ENCODE results near the gene BBS9.

The BBS9 gene

GRCh38 chr7:33539198-33539597 lies 409.8 kb downstream of the BBS9 start:
- H3K27ac ChIP-seq (ENCODE audit: low read length) = no peak overlapping the region
- H3K9me3 ChIP-seq (ENCODE audit: control insufficient read depth in 2 of 2, low read length in 2 of 2) = no peaks in the 10 kb centered on the region
- peaks cover 5% of the 10 kb centered on the region for H3K4me1 ChIP-seq (ENCODE audit: control insufficient read depth, insufficient read depth, low read length)
- H3K27me3 ChIP-seq (ENCODE audit: control insufficient read depth in 1 of 2, insufficient read depth in 2 of 2, low read length in 2 of 2) = no peaks in the 10 kb centered on the region
- no peak overlapping the region for H3K9ac ChIP-seq (ENCODE audit: low read length in 2 of 2)
- no peaks in the 10 kb centered on the region for H3K36me3 ChIP-seq (ENCODE audit: control insufficient read depth in 2 of 2, insufficient read depth in 2 of 2, low read length in 2 of 2)
- H3K4me3 ChIP-seq (ENCODE audit: low read length in 2 of 2) = no peak overlapping the region

GRCh38 chr7:33539659-33540400 lies 410.5 kb downstream of the BBS9 start:
- no peak overlapping the region for H3K27ac ChIP-seq (ENCODE audit: low read length)
- no peaks in the 10 kb centered on the region for H3K36me3 ChIP-seq (ENCODE audit: control insufficient read depth in 2 of 2, insufficient read depth in 2 of 2, low read length in 2 of 2)
- no peak overlapping the region for H3K9ac ChIP-seq (ENCODE audit: low read length in 2 of 2)
- no peaks in the 10 kb centered on the region for H3K9me3 ChIP-seq (ENCODE audit: control insufficient read depth in 2 of 2, low read length in 2 of 2)
- no peak overlapping the region for H3K4me3 ChIP-seq (ENCODE audit: low read length in 2 of 2)
- no peaks in the 10 kb centered on the region for H3K27me3 ChIP-seq (ENCODE audit: control insufficient read depth in 1 of 2, insufficient read depth in 2 of 2, low read length in 2 of 2)
- H3K4me1 ChIP-seq (ENCODE audit: control insufficient read depth, insufficient read depth, low read length) = peaks cover 2% of the 10 kb centered on the region

GRCh38 chr7:33547880-33548279 lies 418.5 kb downstream of the BBS9 start:
- Histone ChIP-seq H3K36me3 (ENCODE audit: control insufficient read depth in 2 of 2, insufficient read depth in 2 of 2, low read length in 2 of 2) (no peaks in the 10 kb centered on the region), H3K27me3 (ENCODE audit: control insufficient read depth in 1 of 2, insufficient read depth in 2 of 2, low read length in 2 of 2) (no peaks in the 10 kb centered on the region)

GRCh38 chr7:33550363-33550762 lies 421.0 kb downstream of the BBS9 start:
- H3K36me3 ChIP-seq (ENCODE audit: control insufficient read depth in 2 of 2, insufficient read depth in 2 of 2, low read length in 2 of 2) = no peaks in the 10 kb centered on the region
- no peaks in the 10 kb centered on the region for H3K9me3 ChIP-seq (ENCODE audit: control insufficient read depth in 2 of 2, low read length in 2 of 2)
- no peak overlapping the region for H3K27ac ChIP-seq (ENCODE audit: low read length)
- no peak overlapping the region for H3K9ac ChIP-seq (ENCODE audit: low read length in 2 of 2)
- no peaks in the 10 kb centered on the region for H3K27me3 ChIP-seq (ENCODE audit: control insufficient read depth in 1 of 2, insufficient read depth in 2 of 2, low read length in 2 of 2)
- no peak overlapping the region for H3K4me3 ChIP-seq (ENCODE audit: low read length in 2 of 2)
- no peaks in the 10 kb centered on the region for H3K4me1 ChIP-seq (ENCODE audit: control insufficient read depth, insufficient read depth, low read length)

More at GRCh38 chr7:33547880-33548279, 418.5 kb downstream of the BBS9 start:
- Histone ChIP-seq H3K27ac (ENCODE audit: low read length) (no peak overlapping the region), H3K4me3 (ENCODE audit: low read length in 2 of 2) (no peak overlapping the region), H3K9ac (ENCODE audit: low read length in 2 of 2) (no peak overlapping the region), H3K4me1 (ENCODE audit: control insufficient read depth, insufficient read depth, low read length) (no peaks in the 10 kb centered on the region), H3K9me3 (ENCODE audit: control insufficient read depth in 2 of 2, low read length in 2 of 2) (no peaks in the 10 kb centered on the region)

- H3K9me3 ChIP-seq (ENCODE audit: control insufficient read depth in 2 of 2, low read length in 2 of 2) = no peaks in the 10 kb centered on the region
- H3K4me1 ChIP-seq (ENCODE audit: control insufficient read depth, insufficient read depth, low read length) = no peaks in the 10 kb centered on the region
- H3K27me3 ChIP-seq (ENCODE audit: control insufficient read depth in 1 of 2, insufficient read depth in 2 of 2, low read length in 2 of 2) = no peaks in the 10 kb centered on the region
- H3K4me3 ChIP-seq (ENCODE audit: low read length in 2 of 2) = no peak overlapping the region
- H3K9ac ChIP-seq (ENCODE audit: low read length in 2 of 2) = no peak overlapping the region
- H3K36me3 ChIP-seq (ENCODE audit: control insufficient read depth in 2 of 2, insufficient read depth in 2 of 2, low read length in 2 of 2) = no peaks in the 10 kb centered on the region
- H3K27ac ChIP-seq (ENCODE audit: low read length) = no peak overlapping the region
Observed at GRCh38 chr7:33550979-33551378, 421.6 kb downstream of the BBS9 start.

- Histone ChIP-seq H3K9me3 (ENCODE audit: control insufficient read depth in 2 of 2, low read length in 2 of 2) (no peaks in the 10 kb centered on the region), H3K4me3 (ENCODE audit: low read length in 2 of 2) (no peak overlapping the region), H3K36me3 (ENCODE audit: control insufficient read depth in 2 of 2, insufficient read depth in 2 of 2, low read length in 2 of 2) (no peaks in the 10 kb centered on the region), H3K9ac (ENCODE audit: low read length in 2 of 2) (no peak overlapping the region), H3K27ac (ENCODE audit: low read length) (no peak overlapping the region), H3K4me1 (ENCODE audit: control insufficient read depth, insufficient read depth, low read length) (no peaks in the 10 kb centered on the region), H3K27me3 (ENCODE audit: control insufficient read depth in 1 of 2, insufficient read depth in 2 of 2, low read length in 2 of 2) (no peaks in the 10 kb centered on the region)
Observed at GRCh38 chr7:33554046-33554445, 424.7 kb downstream of the BBS9 start.

GRCh38 chr7:33554576-33554975 lies 425.2 kb downstream of the BBS9 start:
- Histone ChIP-seq H3K27ac (ENCODE audit: low read length) (no peak overlapping the region), H3K9ac (ENCODE audit: low read length in 2 of 2) (no peak overlapping the region), H3K4me1 (ENCODE audit: control insufficient read depth, insufficient read depth, low read length) (no peaks in the 10 kb centered on the region), H3K4me3 (ENCODE audit: low read length in 2 of 2) (no peak overlapping the region), H3K27me3 (ENCODE audit: control insufficient read depth in 1 of 2, insufficient read depth in 2 of 2, low read length in 2 of 2) (no peaks in the 10 kb centered on the region), H3K9me3 (ENCODE audit: control insufficient read depth in 2 of 2, low read length in 2 of 2) (no peaks in the 10 kb centered on the region), H3K36me3 (ENCODE audit: control insufficient read depth in 2 of 2, insufficient read depth in 2 of 2, low read length in 2 of 2) (no peaks in the 10 kb centered on the region)

GRCh38 chr7:33556472-33556871 lies 427.1 kb downstream of the BBS9 start:
- no peaks in the 10 kb centered on the region for H3K36me3 ChIP-seq (ENCODE audit: control insufficient read depth in 2 of 2, insufficient read depth in 2 of 2, low read length in 2 of 2)
- no peak overlapping the region for H3K27ac ChIP-seq (ENCODE audit: low read length)
- H3K27me3 ChIP-seq (ENCODE audit: control insufficient read depth in 1 of 2, insufficient read depth in 2 of 2, low read length in 2 of 2) = no peaks in the 10 kb centered on the region
- H3K4me1 ChIP-seq (ENCODE audit: control insufficient read depth, insufficient read depth, low read length) = no peaks in the 10 kb centered on the region
- H3K9ac ChIP-seq (ENCODE audit: low read length in 2 of 2) = no peak overlapping the region
- no peak overlapping the region for H3K4me3 ChIP-seq (ENCODE audit: low read length in 2 of 2)
- H3K9me3 ChIP-seq (ENCODE audit: control insufficient read depth in 2 of 2, low read length in 2 of 2) = no peaks in the 10 kb centered on the region

GRCh38 chr7:33558549-33559323 lies 429.4 kb downstream of the BBS9 start:
- H3K27ac ChIP-seq (ENCODE audit: low read length) = no peak overlapping the region
- H3K4me3 ChIP-seq (ENCODE audit: low read length in 2 of 2) = no peak overlapping the region
- no peak overlapping the region for H3K9ac ChIP-seq (ENCODE audit: low read length in 2 of 2)
- no peaks in the 10 kb centered on the region for H3K27me3 ChIP-seq (ENCODE audit: control insufficient read depth in 1 of 2, insufficient read depth in 2 of 2, low read length in 2 of 2)
- no peaks in the 10 kb centered on the region for H3K4me1 ChIP-seq (ENCODE audit: control insufficient read depth, insufficient read depth, low read length)
- H3K9me3 ChIP-seq (ENCODE audit: control insufficient read depth in 2 of 2, low read length in 2 of 2) = no peaks in the 10 kb centered on the region
- no peaks in the 10 kb centered on the region for H3K36me3 ChIP-seq (ENCODE audit: control insufficient read depth in 2 of 2, insufficient read depth in 2 of 2, low read length in 2 of 2)

GRCh38 chr7:33559324-33559710 lies 430.0 kb downstream of the BBS9 start:
- Histone ChIP-seq H3K27me3 (ENCODE audit: control insufficient read depth in 1 of 2, insufficient read depth in 2 of 2, low read length in 2 of 2) (no peaks in the 10 kb centered on the region), H3K4me3 (ENCODE audit: low read length in 2 of 2) (no peak overlapping the region), H3K4me1 (ENCODE audit: control insufficient read depth, insufficient read depth, low read length) (no peaks in the 10 kb centered on the region), H3K9ac (ENCODE audit: low read length in 2 of 2) (no peak overlapping the region), H3K27ac (ENCODE audit: low read length) (no peak overlapping the region), H3K36me3 (ENCODE audit: control insufficient read depth in 2 of 2, insufficient read depth in 2 of 2, low read length in 2 of 2) (no peaks in the 10 kb centered on the region), H3K9me3 (ENCODE audit: control insufficient read depth in 2 of 2, low read length in 2 of 2) (no peaks in the 10 kb centered on the region)

GRCh38 chr7:33562996-33563395 lies 433.6 kb downstream of the BBS9 start:
- H3K9ac ChIP-seq (ENCODE audit: low read length in 2 of 2) = no peak overlapping the region
- H3K4me3 ChIP-seq (ENCODE audit: low read length in 2 of 2) = no peak overlapping the region
- H3K4me1 ChIP-seq (ENCODE audit: control insufficient read depth, insufficient read depth, low read length) = no peaks in the 10 kb centered on the region
- no peaks in the 10 kb centered on the region for H3K9me3 ChIP-seq (ENCODE audit: control insufficient read depth in 2 of 2, low read length in 2 of 2)
- no peak overlapping the region for H3K27ac ChIP-seq (ENCODE audit: low read length)
- H3K27me3 ChIP-seq (ENCODE audit: control insufficient read depth in 1 of 2, insufficient read depth in 2 of 2, low read length in 2 of 2) = no peaks in the 10 kb centered on the region
- no peaks in the 10 kb centered on the region for H3K36me3 ChIP-seq (ENCODE audit: control insufficient read depth in 2 of 2, insufficient read depth in 2 of 2, low read length in 2 of 2)

Measured in stomach smooth muscle (tissue), 2 donors.